Measurements from ENCODE around the gene SPOCD1. TPM values are rescaled to one million over a fixed set of nuclear protein-coding genes. Genes with fewer than 3 reads are reported as not detected.
A peak's percentile ranks its signal among the peaks of the same experiment; 100 is the strongest.

Gene SPOCD1
- polyA plus RNA-seq, 3 donors: not detected

DNA sequence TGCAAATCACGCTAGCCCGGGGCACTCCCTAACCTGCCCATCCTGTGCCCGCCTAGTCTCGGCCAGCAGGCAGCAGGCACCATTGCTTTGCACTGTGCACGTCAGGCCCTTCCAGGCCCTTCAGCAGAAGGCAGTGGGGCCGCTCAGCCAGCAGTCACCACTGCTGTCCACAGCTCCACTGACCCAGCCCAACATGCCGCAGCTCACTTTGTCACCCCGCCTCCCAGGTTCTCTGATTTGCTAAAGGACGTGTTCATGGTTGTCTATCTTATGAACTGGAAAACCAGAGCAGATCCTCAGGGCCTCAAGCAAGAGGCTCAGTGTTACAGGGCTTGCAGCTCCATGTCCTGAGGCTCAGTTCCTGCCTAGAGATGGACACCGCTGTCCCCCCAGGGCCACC is 14.2 kb upstream of the SPOCD1 start:
- WGBS (ENCODE audit: insufficient coverage): 97% methylated on average over 10 of the region's 10 CpGs

DNA sequence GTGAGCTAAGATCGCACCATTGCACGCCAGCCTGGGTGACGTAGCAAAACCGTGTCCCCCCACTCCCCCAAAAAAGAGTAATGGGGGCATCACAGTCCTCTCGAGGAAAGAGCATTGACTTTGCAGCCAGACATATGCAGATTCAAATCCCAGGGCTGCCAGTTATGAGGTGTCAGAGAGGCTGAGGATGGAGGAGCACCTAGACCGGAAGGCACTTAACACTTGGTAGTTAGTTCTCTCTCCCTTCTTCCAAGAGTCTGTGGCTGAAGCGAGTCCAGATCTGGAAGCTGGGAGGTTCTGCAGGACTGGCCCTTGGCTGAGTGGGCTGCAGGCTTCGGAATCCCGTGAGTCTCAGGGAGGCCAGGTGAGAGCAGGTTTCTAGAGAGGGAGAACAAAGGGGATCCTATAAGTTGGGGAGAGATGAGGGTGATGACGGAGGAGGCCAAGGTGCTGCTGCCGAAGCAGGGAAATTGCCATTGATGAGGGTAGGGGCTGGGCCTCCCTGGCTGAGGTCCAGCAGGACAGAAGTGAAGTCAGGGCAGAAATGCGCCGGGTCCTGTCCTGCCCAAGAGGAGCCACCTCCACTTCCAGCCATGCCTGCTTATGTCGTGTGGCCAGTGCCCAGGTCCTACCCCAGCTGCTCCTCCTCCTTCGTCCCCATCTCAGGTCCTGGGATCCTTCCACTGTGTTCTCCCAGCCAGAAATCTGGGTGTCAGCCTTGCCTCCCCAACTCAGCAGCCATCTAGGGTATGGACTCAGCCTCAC is 13.3 kb upstream of the SPOCD1 start:
- Histone ChIP-seq H3K79me2 (ENCODE audit: insufficient read depth, low read length) (no peaks in the 10 kb centered on the region), H4K20me1 (ENCODE audit: insufficient read depth, low read length) (no peaks in the 10 kb centered on the region), H3K4me1 (ENCODE audit: control insufficient read depth in 1 of 2, insufficient read depth in 2 of 2, low read length in 2 of 2) (peaks cover 14 to 25% of the 10 kb centered on the region in 2 donors), H3K4me2 (replicated peaks; ENCODE audit: extremely low read depth, low read length, poor library complexity, severe bottlenecking) (no peak overlapping the region), H3K9ac (ENCODE audit: insufficient read depth, low read length, poor library complexity, severe bottlenecking) (no peak overlapping the region), H3K27me3 (ENCODE audit: control insufficient read depth in 2 of 2, insufficient read depth in 2 of 2, low read length in 2 of 2) (no peaks in the 10 kb centered on the region), H2AFZ (ENCODE audit: insufficient read depth, low read depth, low read length, poor library complexity, severe bottlenecking) (no peak overlapping the region), H3K4me3 (replicated peaks in 1 of 3; ENCODE audit: low read depth in 2 of 3, low read length in 3 of 3) (no peak overlapping the region), H3K27ac (ENCODE audit: low read depth in 1 of 2, low read length in 2 of 2) (no peak overlapping the region), H3K36me3 (replicated peaks in 1 of 2; ENCODE audit: control insufficient read depth in 1 of 2, insufficient read depth in 2 of 2, low read length in 2 of 2) (no peaks in the 10 kb centered on the region), H3K9me3 (replicated peaks in 1 of 2; ENCODE audit: control insufficient read depth in 1 of 2, insufficient read depth in 1 of 2, low read length in 2 of 2) (no peaks in the 10 kb centered on the region)
- no peak for DNase-seq
- Mint-ChIP-seq H3K27me3 (ENCODE audit: low read depth in 3 of 3) (peaks cover 7 to 11% (median 8%) of the 10 kb centered on the region in 3 donors), H3K36me3 (no peaks in the 10 kb centered on the region), H3K4me1 (peaks cover 30% of the 10 kb centered on the region), H3K4me3 (no peak overlapping the region), H3K9me3 (no peaks in the 10 kb centered on the region), H3K27ac (peak overlapping the region in 2 of 7 donors; percentile 40 to 75)
- intact Hi-C loops (cut with micrococcal nuclease): no loop called here
- TF ChIP-seq, protein P1, sequence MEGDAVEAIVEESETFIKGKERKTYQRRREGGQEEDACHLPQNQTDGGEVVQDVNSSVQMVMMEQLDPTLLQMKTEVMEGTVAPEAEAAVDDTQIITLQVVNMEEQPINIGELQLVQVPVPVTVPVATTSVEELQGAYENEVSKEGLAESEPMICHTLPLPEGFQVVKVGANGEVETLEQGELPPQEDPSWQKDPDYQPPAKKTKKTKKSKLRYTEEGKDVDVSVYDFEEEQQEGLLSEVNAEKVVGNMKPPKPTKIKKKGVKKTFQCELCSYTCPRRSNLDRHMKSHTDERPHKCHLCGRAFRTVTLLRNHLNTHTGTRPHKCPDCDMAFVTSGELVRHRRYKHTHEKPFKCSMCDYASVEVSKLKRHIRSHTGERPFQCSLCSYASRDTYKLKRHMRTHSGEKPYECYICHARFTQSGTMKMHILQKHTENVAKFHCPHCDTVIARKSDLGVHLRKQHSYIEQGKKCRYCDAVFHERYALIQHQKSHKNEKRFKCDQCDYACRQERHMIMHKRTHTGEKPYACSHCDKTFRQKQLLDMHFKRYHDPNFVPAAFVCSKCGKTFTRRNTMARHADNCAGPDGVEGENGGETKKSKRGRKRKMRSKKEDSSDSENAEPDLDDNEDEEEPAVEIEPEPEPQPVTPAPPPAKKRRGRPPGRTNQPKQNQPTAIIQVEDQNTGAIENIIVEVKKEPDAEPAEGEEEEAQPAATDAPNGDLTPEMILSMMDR (IDR thresholded peaks at IDR 0.05): no peak
- 96% methylated on average over 12 of the region's 15 CpGs for WGBS (ENCODE audit: insufficient coverage)

More for the DNA sequence above, 14.2 kb upstream of the SPOCD1 start:
- Histone ChIP-seq H3K79me2 (ENCODE audit: insufficient read depth, low read length) (no peaks in the 10 kb centered on the region), H3K9me3 (replicated peaks in 1 of 2; ENCODE audit: control insufficient read depth in 1 of 2, insufficient read depth in 1 of 2, low read length in 2 of 2) (no peaks in the 10 kb centered on the region), H3K27ac (ENCODE audit: low read depth in 1 of 2, low read length in 2 of 2) (no peak overlapping the region), H3K4me2 (replicated peaks; ENCODE audit: extremely low read depth, low read length, poor library complexity, severe bottlenecking) (no peak overlapping the region), H4K20me1 (ENCODE audit: insufficient read depth, low read length) (no peaks in the 10 kb centered on the region), H3K9ac (ENCODE audit: insufficient read depth, low read length, poor library complexity, severe bottlenecking) (no peak overlapping the region), H3K4me3 (replicated peaks in 1 of 3; ENCODE audit: low read depth in 2 of 3, low read length in 3 of 3) (no peak overlapping the region), H3K36me3 (replicated peaks in 1 of 2; ENCODE audit: control insufficient read depth in 1 of 2, insufficient read depth in 2 of 2, low read length in 2 of 2) (no peaks in the 10 kb centered on the region), H3K27me3 (ENCODE audit: control insufficient read depth in 2 of 2, insufficient read depth in 2 of 2, low read length in 2 of 2) (no peaks in the 10 kb centered on the region), H3K4me1 (ENCODE audit: control insufficient read depth in 1 of 2, insufficient read depth in 2 of 2, low read length in 2 of 2) (peaks cover 14 to 25% of the 10 kb centered on the region in 2 donors), H2AFZ (ENCODE audit: insufficient read depth, low read depth, low read length, poor library complexity, severe bottlenecking) (no peak overlapping the region)
- no peak for DNase-seq
- H3K27ac Mint-ChIP-seq: no peak overlapping the region
- TF ChIP-seq, protein P1 (IDR thresholded peaks at IDR 0.05): no peak
- H3K27me3 Mint-ChIP-seq (ENCODE audit: low read depth in 3 of 3): peaks cover 7 to 11% (median 8%) of the 10 kb centered on the region in 3 donors
- intact Hi-C loops (cut with micrococcal nuclease): no loop called here
- H3K4me1 Mint-ChIP-seq: peaks cover 28% of the 10 kb centered on the region
- H3K36me3 Mint-ChIP-seq: no peaks in the 10 kb centered on the region
- no peak overlapping the region for H3K4me3 Mint-ChIP-seq
- no peaks in the 10 kb centered on the region for H3K9me3 Mint-ChIP-seq

Measured in CD14-positive monocyte (primary cell).